ENCODE data around the gene MERTK. TPM values are rescaled to one million over a fixed set of nuclear protein-coding genes. Genes with fewer than 3 reads are reported as not detected.
A peak's percentile ranks its signal among the peaks of the same experiment; 100 is the strongest.

The MERTK gene
- total RNA-seq, 2 donors from 2014 or later = 47.1 to 69.9 TPM

GRCh38 chr2:111884592-111884964 is 13.8 kb upstream of the MERTK start:
- Histone ChIP-seq H3K9me3 (no peaks in the 10 kb centered on the region), H3K27ac (peak overlapping the region; percentile 53 to 71), H3K4me3 (peak overlapping the region; percentile 99), H3K4me1 (ENCODE audit: control insufficient read depth in 1 of 2, low read depth in 2 of 2) (peaks cover 5 to 14% of the 10 kb centered on the region in 2 donors), H3K36me3 (no peaks in the 10 kb centered on the region), H3K27me3 (replicated peaks; ENCODE audit: insufficient read depth) (no peaks in the 10 kb centered on the region)
- no peak for TF ChIP-seq CTCF (IDR thresholded peaks at IDR 0.05)
- no peak for ATAC-seq (ENCODE audit: insufficient number of reproducible peaks, low FRiP score, low read depth)
- no peak for DNase-seq (ENCODE audit: low spot score)

- H3K27me3 ChIP-seq (replicated peaks; ENCODE audit: insufficient read depth) = no peaks in the 10 kb centered on the region
- no peaks in the 10 kb centered on the region for H3K36me3 ChIP-seq
- no peaks in the 10 kb centered on the region for H3K9me3 ChIP-seq
- ATAC-seq (ENCODE audit: insufficient number of reproducible peaks, low FRiP score, low read depth) (no peak), DNase-seq (ENCODE audit: low spot score) (no peak)
- no peak overlapping the region for H3K27ac ChIP-seq
- no peak overlapping the region for H3K4me3 ChIP-seq
- peaks cover 8 to 19% of the 10 kb centered on the region in 2 donors for H3K4me1 ChIP-seq (ENCODE audit: control insufficient read depth in 1 of 2, low read depth in 2 of 2)
- no peak for TF ChIP-seq CTCF (IDR thresholded peaks at IDR 0.05)
Observed at GRCh38 chr2:111896024-111896423, 2.4 kb upstream of the MERTK start.

- Histone ChIP-seq H3K9me3 (no peaks in the 10 kb centered on the region), H3K4me1 (ENCODE audit: control insufficient read depth in 1 of 2, low read depth in 2 of 2) (peaks cover 8 to 25% of the 10 kb centered on the region in 2 donors), H3K27me3 (replicated peaks; ENCODE audit: insufficient read depth) (no peaks in the 10 kb centered on the region), H3K36me3 (no peaks in the 10 kb centered on the region), H3K4me3 (no peak overlapping the region), H3K27ac (no peak overlapping the region)
- no peak for TF ChIP-seq CTCF (IDR thresholded peaks at IDR 0.05)
- no peak for ATAC-seq (ENCODE audit: insufficient number of reproducible peaks, low FRiP score, low read depth)
- no peak for DNase-seq (ENCODE audit: low spot score)
Observed at GRCh38 chr2:111896576-111896975, 1.8 kb upstream of the MERTK start.

GRCh38 chr2:111897630-111897923 is 830 bp upstream of the MERTK start:
- H3K9me3 ChIP-seq = no peaks in the 10 kb centered on the region
- peak overlapping the region; percentile 99 for H3K4me3 ChIP-seq
- H3K27ac ChIP-seq = peak overlapping the region; percentile 94
- H3K27me3 ChIP-seq (replicated peaks; ENCODE audit: insufficient read depth) = no peaks in the 10 kb centered on the region
- no peak for TF ChIP-seq CTCF (IDR thresholded peaks at IDR 0.05)
- DNase-seq (ENCODE audit: low spot score) (no peak), ATAC-seq (ENCODE audit: insufficient number of reproducible peaks, low FRiP score, low read depth) (no peak)
- H3K36me3 ChIP-seq = no peaks in the 10 kb centered on the region
- H3K4me1 ChIP-seq (ENCODE audit: control insufficient read depth in 1 of 2, low read depth in 2 of 2) = peaks cover 8 to 30% of the 10 kb centered on the region in 2 donors

- Histone ChIP-seq H3K36me3 (no peaks in the 10 kb centered on the region), H3K27me3 (replicated peaks; ENCODE audit: insufficient read depth) (no peaks in the 10 kb centered on the region), H3K9me3 (no peaks in the 10 kb centered on the region), H3K4me3 (peak overlapping the region; percentile 99), H3K27ac (peak overlapping the region; percentile 93 to 95), H3K4me1 (ENCODE audit: control insufficient read depth in 1 of 2, low read depth in 2 of 2) (peaks cover 15 to 42% of the 10 kb centered on the region in 2 donors)
- ATAC-seq (ENCODE audit: insufficient number of reproducible peaks, low FRiP score, low read depth) (peak; percentile 4), DNase-seq (ENCODE audit: low spot score) (no peak)
- TF ChIP-seq CTCF (IDR thresholded peaks at IDR 0.05) = no peak
Observed at GRCh38 chr2:111898703-111899514, 502 bp downstream of the MERTK start.

Measured in thoracic aorta (tissue), 2 donors.